Measurements from ENCODE around the gene SDK1.
"Not testable (repeated sequence)": the region's sequence is repeated elsewhere in the genome, so short reads cannot be mapped to it uniquely, and the experiment has no call there.

The SDK1 gene

DNA sequence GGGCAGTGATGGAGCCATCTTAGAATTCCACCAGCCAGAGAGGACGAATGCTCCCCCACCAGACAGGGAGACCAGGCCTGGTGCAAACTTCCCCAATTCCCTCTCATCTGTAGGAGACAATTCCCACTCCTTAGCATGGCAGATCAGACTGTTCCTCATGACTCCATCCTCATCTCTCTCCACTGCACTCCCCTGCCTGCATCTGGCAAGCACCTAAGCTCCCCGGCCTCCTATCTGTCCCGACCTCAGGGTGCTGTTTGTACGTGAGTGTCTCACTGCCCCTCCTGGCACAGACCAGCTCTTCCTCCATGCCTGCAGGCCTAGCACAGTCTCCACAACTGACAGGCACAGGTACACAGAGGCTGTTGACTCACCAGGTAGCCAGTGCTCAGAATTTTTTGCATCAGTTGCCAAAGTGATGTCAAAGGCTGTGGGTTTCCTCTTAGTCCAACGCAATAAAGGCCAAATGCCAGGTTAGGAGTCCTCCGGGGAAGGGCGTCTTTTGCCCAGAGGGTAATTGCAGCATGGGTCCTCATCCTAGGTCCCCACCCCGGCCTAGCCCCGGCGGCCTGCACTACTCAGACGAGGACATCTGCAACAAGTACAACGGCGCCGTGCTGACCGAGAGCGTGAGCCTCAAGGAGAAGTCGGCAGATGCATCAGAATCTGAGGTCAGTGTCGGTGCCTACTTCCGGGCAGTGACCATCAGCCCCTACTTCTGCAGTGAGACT lies 944.2 kb downstream of the SDK1 start:
- DNase-seq (ENCODE audit: low read depth in 2 of 2): no peak

DNA sequence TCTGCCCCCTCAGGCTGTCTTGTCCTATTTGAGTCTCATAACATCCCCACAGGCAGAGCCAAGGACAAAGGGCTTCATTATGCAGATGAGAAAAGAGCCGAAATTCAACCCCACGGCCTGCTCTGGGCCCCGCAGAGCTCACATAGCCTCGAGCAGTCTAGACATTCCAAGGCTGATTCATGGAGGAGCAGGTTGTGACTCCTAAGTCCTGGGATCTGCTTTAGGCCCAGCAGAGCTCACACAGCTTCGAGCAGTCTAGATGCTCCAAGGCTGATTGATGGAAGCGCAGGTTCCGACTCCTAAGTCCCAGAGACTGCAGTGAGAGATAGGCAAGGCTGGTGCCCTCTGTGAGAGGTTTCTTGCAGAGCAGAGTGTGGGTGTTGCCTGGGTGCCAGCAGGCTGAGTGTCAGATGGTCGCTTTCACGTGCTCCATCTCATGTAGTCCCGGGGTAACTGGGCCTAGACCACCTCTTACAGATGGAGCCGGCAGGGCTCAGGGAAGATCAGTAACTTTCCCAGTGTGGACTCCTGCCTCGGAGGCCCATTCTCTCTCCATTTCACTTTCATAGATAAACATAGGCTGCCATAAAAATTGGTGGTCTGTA lies 944.9 kb downstream of the SDK1 start:
- DNase-seq (ENCODE audit: low read depth in 2 of 2): no peak

DNA sequence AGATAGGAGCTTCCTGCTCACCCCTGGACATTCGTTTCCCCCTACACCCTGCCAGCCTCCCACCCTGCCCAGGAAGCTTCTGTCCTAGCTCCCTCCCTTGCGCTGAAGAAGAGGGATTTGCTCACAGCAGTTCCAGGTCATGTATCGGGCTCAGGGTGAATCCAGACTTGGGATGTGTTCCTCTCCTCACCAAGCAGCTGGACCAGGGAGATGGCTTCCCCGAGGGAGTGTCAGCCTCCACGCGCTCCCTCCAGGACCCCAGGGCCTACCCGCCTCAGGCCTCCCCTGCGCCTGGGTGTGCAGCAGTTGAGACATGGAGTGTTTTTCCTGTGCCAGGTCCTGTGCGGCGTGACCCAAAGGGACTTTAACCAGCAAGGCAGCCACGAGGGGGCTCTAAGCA lies 945.5 kb downstream of the SDK1 start:
- DNase-seq (ENCODE audit: low read depth in 2 of 2): no peak

DNA sequence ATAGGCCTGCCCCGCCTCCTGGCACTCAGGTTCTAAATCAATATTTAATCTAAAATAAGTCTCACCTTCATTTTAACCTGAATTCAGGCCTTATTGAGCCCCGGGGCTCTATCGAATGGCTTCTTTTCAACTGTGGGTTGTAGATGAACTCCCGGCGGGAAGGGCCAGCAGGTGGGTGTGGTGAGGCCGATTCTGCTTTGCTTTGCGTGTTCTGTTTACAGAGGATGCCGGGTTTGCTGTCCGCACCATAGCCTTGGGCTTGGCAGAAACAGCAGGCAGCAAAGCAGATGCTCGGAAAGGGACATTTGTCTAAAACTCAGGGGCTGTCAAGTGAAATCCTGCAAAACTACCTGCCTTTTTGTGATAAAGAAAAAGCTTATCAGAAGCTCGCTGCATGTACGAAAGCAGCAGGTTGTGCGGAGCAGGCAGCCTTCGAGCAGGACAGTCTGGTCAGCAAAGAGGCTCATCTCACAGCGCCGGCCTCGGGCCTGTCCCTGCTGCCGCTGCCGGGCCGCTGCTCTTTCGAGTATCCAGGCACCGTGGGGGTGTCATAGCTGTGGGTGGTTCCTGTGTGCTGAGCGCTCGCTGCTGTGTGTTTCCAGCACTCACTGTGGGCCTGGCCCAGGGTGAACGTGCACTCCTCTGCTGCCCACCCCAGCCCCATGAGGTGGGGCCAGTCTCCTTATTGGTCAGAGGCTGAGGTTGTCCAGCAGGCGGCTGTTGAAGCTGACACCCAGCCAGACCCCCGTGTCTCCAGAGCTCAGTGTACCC lies 946.2 kb downstream of the SDK1 start:
- DNase-seq (ENCODE audit: low read depth in 2 of 2): no peak

DNA sequence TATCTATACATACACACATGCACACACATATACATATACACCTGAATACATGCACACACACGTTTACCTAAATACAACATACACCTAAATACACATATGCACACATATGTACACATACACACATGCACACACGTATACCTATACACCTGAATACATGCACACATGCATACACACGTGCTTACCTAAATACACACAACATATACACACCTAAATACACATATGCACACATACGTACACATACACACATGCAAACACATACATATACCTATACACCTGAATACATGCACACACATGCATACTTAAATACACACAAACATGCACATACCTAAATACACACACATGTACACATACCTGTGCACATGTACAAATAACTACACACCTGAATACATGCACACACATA lies 947.2 kb downstream of the SDK1 start:
- DNase-seq (ENCODE audit: low read depth in 2 of 2): no peak

DNA sequence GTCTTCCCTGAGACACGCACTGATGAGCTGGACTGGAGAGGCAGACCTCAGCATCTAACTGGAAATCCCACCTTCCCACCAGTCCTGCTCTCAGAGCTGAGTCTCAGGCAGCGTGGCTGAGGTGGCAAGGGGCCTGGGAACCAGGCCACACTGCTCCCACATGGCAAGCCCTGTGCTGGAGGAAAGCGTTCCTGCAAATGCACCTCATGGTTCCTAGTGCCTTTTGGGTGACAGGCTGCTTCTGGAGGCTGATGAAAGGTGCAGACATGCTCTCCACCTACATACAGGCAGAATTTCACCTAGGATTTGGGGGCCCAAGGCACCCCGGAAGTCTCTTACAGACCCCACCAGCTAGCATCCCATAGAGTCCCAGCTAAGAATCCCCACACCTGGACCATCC lies 948.2 kb downstream of the SDK1 start:
- no peak for DNase-seq (ENCODE audit: low read depth in 2 of 2)

DNA sequence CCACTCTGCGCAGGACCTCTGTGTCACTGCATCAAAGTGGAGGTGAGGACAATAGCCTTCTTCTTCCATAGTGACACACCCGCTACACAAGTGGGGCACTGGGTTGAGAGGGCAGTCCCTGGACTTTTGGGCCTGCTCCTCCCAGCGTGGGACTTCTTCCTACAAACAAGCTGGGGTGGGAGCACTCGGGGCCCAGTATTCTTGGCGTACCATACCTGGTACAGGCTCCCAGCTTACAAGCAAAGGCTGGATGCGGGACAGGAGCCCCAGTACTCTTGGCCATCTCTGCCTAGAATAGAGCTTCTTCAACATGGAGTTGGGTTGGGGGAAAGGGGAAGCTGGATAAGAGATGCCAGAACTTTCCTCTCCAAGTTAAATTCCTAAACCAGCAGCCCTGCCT lies 954.3 kb downstream of the SDK1 start:
- DNase-seq (ENCODE audit: low read depth in 2 of 2): no peak

DNA sequence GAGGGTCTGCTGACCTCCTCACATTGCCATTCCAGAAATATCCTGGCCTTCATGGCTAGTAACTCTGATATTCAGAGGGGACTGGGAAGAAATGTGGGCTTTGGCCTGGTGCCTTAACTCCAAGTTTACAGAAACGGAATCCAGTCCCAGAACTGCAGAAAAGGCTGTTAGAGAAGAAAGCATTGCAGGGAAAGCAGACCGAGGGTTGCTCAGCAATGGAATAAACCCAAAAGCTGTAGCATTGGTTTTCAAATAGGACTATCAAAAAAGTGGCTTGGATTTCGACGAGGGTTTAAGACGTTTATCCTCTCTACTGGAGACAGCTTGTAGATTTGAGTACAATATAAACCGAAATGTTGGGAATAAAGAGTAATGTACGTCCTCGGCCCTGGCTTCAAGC lies 955.2 kb downstream of the SDK1 start:
- no peak for DNase-seq (ENCODE audit: low read depth in 2 of 2)

DNA sequence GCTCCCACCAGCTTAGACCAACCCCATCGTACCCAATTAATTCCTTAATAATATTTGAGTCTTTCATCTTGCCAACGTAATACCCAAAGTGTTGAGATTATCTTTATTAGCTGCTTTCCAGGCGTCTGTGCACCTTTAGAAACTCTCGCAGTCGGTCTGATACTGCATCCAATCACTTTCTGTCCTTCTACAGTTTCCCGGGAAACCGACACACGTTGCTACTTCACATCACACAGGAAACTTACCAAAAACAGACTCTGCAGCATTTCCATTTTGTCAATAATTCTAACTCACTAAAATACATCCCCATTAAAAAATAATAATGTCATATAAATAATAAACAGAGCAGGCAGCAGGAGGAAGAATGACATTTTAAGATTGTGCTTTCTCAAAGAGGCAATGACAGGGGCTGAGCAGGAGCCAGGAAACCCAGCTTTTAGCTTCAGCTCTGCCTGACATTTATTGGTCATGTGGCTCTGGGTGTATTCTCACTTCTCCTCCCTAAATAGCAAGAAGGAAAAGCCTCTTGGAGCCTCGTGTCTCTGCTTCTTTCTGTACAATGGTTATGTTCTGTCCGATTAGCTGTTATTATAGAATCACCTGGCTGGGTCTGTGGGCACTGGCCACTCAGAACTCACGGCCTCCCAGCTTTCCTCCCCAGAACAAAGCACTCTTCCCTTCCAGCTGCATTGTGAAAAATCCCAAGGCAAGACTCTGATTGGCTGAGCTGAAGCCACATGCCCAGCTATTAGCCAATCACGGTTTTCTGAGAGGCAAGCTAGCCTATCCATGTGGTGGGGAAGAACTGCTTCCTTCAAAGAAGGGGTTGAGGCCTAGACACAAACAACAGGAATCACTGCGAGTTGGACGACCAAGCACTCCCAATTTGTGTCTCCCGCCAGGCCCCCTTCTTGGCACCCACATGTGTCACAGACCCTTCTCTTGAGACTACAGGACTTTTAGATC lies 956.4 kb downstream of the SDK1 start:
- no peak for DNase-seq (ENCODE audit: low read depth in 2 of 2)

DNA sequence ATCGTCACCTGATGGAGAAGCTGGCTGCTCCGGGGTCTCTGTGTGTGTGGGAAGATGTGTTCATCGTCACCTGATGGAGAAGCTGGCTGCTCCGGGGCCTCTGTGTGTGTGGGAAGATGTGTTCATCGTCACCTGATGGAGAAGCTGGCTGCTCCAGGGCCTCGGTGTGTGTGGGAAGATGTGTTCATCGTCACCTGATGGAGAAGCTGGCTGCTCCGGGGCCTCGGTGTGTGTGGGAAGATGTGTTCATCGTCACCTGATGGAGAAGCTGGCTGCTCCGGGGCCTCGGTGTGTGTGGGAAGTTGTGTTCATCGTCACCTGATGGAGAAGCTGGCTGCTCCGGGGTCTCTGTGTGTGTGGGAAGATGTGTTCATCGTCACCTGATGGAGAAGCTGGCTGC lies 959.1 kb downstream of the SDK1 start:
- DNase-seq (ENCODE audit: low read depth in 2 of 2): not testable (repeated sequence)

DNA sequence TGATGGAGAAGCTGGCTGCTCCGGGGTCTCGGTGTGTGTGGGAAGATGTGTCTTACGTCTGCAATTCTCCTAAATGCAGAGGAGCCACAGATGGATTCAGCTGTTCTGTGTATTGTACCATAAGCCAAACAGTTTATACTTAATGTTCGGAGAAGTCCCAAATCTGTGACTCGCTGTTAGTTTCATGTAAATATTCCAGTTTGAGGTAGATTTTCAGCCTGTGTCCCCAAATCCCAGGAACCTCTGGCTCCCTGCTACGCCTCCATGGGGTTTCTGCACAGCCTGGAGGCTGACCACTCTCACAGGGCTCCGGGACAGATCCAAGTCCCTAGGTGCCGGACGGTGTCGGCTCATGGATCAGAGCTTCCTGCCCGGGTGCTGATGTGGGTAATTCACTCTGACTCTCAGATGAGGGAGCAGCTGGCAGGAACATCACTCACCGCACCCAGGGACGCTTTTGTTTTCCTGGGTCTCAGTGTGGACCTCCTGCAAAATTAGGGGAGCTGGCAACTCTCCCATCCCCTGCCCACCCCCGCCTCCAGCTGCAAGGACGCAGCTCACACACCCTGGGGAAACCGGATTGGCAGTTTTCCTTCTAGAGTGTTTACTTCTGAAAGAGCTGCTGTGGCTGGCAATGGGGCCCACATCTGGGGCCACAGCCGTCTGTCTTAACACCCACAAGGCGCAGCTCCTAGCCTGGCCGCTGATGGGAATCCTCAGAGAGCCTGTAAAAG lies 960.0 kb downstream of the SDK1 start:
- no peak for DNase-seq (ENCODE audit: low read depth in 2 of 2)

DNA sequence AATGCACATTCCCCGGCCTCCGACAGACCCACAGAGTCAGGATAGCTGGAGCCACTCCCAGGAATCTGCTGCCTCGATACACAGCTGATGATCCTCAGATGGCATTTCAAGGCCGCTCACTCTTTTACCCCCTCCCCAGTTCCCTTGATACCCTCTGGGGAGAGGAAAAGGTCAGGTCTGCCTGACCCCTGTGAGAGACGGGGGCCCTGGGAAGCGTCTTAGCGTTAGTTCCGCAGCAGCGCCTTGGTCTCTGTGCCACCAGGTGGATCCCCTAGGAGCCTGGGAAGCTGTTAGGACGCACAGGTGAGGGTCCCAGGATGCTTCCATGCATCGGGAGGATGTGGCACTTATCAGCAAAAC lies 960.5 kb downstream of the SDK1 start:
- DNase-seq (ENCODE audit: low read depth in 2 of 2): no peak

DNA sequence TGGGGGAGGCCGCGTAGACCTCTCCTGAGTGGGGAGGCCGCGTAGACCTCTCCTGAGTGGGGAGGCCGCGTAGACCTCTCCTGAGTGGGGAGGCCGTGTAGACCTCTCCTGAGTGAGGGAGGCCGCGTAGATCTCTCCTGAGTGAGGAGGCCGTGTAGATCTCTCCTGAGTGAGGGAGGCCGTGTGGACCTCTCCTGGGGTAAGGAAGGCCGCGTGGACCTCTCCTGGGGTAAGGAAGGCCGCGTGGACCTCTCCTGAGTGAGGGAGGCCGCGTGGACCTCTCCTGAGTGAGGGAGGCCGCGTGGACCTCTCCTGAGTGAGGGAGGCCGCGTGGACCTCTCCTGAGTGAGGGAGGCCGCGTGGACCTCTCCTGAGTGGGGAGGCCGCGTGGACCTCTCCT lies 963.2 kb downstream of the SDK1 start:
- not testable (repeated sequence) for DNase-seq (ENCODE audit: low read depth in 2 of 2)

DNA sequence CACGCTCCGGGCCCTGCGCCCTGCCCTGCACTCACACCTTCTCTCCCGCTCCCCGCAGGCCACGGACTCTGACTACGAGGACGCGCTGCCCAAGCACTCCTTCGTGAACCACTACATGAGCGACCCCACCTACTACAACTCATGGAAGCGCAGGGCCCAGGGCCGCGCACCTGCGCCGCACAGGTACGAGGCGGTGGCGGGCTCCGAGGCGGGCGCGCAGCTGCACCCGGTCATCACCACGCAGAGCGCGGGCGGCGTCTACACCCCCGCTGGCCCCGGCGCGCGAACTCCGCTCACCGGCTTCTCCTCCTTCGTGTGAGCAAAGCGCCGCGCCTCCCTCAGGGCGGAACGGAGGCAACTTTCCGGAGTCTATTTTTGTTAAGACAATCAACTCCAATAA lies 964.0 kb downstream of the SDK1 start:
- no peak for DNase-seq (ENCODE audit: low read depth in 2 of 2)

DNA sequence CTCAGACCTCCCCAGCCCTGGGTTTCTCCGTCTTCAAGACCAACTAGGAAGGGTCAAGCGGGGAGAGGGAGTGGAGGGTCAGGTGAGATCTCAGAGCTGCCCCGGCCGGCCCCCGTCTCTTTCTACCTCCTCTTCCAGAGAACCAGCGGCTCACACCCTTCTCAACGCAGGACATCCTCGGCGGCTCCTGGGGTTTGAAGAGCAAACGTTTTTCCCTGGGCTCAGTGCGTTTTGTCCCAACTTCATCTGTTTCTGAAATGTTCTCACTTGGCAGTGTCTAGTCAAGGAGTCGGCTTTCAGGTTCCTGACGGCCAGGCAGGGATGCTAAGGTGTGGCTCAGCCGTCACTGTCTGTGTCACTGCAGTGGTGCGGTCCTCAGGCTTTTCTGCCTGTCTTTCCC lies 964.6 kb downstream of the SDK1 start:
- no peak for DNase-seq (ENCODE audit: low read depth in 2 of 2)

DNA sequence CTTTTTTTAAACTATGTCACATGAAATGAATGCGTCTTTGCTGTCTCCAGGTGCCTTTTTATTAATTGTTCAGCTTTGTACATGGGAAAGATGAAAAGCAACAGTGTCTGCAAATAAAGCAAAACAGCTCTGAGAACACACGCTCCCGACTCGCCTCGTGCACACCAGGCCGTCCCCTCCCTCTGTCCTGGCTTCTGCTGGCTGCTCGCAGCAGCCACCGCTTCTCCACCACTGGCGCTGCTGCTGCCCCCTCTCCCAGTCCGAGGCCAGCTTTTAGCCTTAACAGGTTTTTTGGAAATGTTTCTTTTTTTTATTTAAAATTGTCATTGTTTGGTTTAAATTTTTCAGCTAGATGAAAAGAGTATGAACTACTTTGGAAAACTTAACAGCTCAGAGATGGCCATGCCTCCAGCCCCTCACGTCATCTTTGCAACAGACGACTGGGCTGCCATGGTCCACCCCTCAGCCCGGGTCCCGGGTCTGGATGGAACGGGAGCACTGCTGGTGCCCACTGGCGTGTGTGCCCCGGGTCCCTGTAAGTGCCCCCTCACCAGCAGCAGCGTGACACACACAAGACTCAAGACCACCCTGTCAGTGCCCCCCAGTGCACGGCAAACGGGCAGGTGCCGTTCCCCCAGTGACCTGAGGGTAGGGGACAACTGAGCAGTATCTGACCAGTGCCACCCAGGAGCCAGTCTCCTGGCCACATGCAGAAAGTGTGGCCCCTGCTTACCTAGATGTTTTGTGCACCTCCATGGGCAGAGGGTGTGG lies 965.4 kb downstream of the SDK1 start:
- DNase-seq (ENCODE audit: low read depth in 2 of 2): no peak

DNA sequence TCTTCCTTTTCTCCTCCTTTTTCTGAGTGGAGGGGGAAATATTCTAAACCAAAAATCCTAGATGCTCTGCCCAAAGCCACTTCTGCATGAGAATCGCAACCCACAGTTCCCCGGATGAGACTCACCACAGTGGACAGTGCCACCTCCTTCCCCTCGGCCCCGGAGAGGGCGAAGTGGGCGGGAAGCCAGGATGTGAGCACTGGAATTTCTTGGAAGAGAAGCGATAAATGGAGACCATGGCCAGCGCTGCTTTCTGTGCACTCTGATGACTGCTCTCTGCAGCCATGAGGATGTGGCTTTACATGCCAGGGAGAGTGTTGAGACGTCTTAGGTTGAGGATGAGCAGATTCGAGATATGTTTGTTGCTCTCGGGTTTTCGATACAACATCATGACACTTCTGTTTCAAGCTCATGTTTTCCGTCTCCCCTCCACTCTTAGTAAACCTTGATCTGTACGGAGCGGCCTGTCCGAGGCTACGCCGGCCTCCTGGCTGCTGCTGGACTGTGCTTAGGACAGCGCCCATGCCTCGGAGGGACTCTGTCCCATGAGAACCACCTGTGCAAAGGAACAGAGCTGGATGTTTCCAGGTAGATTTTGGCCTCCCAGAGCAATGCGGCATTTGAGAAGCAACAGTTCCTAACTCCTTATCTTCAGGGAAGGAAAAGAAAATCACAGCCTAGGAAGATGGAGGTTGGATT lies 966.4 kb downstream of the SDK1 start:
- DNase-seq (ENCODE audit: low read depth in 2 of 2): no peak

DNA sequence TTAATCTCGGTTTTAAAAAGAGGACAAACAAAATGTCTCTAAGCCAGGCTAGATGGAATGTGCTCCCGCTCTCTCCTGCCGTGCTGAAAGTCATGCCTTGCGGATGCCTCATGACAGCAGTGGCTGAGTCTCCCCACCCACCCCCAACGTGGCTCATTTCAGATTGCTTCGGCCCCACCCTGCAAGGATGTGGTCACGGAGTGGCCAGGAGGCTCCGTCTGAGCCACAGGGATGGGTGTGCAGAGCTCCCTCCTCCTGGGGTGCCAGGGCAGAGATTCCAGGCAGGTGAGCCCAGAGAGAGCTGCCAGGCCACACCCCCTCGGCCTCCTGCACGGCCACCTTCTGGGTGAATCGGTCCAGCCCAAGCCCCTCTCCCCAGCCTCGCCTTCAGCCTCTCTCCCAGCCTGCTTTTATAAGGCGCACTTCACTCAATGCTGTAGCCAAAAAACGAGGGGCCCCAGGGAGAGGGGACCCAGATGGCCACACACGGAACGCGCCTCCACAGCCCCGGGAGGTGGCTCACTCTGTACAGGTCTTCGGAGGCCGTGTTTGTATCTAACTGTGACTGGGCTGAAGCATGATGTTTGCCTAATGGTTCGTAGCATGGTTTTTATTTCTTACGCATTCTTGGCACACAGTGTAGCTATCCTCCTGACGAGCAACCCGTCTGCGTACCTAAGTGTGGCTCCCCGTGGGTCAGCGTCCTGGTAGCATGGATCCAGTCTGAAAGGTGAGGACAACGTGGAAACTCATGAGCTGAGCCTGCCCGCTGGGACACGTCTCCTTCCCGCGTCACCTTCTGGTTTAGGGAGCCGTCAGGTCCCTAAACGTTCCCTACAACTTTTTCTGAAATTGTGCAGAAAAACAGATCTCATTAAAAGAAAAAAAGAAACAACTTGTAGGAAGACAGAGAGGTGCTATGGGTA lies 967.3 kb downstream of the SDK1 start:
- DNase-seq (ENCODE audit: low read depth in 2 of 2): no peak

DNA sequence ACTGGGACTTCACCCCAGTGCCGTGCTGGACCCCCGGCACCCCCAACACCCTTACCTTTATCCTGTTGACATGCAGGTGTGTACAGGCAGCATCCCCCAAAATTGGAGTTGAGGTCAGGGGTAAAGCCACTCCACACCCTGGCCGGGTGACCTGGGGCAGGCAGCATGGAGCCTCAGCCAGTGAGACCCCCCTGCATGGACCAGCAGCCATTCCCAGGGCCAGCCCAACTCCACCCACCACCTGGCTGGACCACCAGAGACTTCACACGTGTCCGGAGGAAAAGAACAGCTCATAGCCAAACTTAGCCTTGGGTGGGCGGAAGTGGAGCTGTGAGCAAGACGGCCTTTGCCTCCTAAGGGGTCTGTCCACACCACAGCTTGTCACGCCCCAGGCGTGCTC lies 968.0 kb downstream of the SDK1 start:
- no peak for DNase-seq (ENCODE audit: low read depth in 2 of 2)
